ENCODE measurements around the gene KAT2B.

GRCh38 chr3:20066850-20067617 is 26.8 kb downstream of the KAT2B start:
- TF ChIP-seq CTCF (IDR thresholded peaks at IDR 0.05) = no peak
- TF ChIP-seq POLR2A (IDR thresholded peaks at IDR 0.05) = no peak

Data from uterus (tissue), 2 donors.